ENCODE results near the gene SLC16A3. TPM values are rescaled to one million over a fixed set of nuclear protein-coding genes. Genes with fewer than 3 reads are reported as not detected.

The SLC16A3 gene
- total and polyA plus RNA-seq, 9 of the 15 experiments (the other 6 are each of a cell fraction or from before 2014, with no cell fraction given): 0.11 to 5.4 (median 1.2) TPM; not detected in 2

DNA sequence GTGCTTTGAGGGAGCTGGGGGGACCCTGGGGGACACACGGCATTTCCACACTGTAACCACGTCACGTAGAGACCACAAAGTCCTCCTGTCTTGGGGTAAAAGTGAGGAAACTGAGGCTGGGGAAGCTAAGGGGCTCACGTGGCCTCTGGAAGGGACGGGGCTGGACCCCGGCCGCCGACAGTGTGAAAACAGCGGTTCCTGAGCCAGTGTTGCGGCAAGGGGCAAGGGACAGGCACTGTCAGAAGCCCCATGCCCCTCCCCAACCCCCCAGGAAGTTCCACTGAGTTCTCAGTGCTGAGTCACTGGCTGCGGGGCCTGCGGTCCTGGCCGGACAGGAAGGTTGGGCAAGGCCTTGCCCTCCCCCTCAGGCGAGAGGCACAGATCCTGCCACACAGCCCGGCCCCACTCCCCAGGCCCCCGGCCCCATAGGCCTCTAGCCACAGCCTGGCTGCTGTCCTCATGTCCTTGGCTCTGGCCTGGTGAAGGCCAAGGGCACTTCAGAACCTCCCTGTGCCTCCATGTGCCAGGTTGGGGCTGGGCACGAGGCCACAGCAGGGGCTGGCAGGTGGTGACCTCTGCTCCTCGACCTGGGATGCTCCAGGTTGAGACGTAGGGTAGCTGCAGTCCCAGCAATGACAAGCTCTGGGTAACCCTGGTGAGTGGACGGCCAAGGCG lies 11.2 kb upstream of the SLC16A3 start (continued):
- TF ChIP-seq, protein P1, sequence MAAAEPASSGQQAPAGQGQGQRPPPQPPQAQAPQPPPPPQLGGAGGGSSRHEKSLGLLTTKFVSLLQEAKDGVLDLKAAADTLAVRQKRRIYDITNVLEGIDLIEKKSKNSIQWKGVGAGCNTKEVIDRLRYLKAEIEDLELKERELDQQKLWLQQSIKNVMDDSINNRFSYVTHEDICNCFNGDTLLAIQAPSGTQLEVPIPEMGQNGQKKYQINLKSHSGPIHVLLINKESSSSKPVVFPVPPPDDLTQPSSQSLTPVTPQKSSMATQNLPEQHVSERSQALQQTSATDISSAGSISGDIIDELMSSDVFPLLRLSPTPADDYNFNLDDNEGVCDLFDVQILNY (CRISPR knock-in tag; IDR thresholded peaks at IDR 0.05): no peak
- TF ChIP-seq ZBTB7A (IDR thresholded peaks at IDR 0.05; ENCODE audit: borderline replicate concordance, control insufficient read depth, low read depth, low read length): peak; percentile 66; the same call in 1 of the 2 replicates
- peak; percentile 51; the same call in 1 of the 2 replicates for TF ChIP-seq SMARCE1 (IDR thresholded peaks at IDR 0.05)
- TF ChIP-seq NR2C2 (CRISPR knock-in tag; IDR thresholded peaks at IDR 0.05): no peak
- TF ChIP-seq NR2C2 (tag; IDR thresholded peaks at IDR 0.05): peak; percentile 66
- TF ChIP-seq MEF2D (tag; conservative IDR thresholded peaks at IDR 0.05; ENCODE audit: low read depth): 0 out of 2 replicates have a peak, but pooled peaks have one; percentile 38
- peak; percentile 60; the same call in 1 of the 2 replicates for TF ChIP-seq BACH1 (tag; IDR thresholded peaks at IDR 0.05)
- TF ChIP-seq HMGN3 (IDR thresholded peaks at IDR 0.05; ENCODE audit: borderline replicate concordance, extremely low read depth, insufficient read length, low read depth, low read length): peak; percentile 25
- TF ChIP-seq DDX20 (tag; IDR thresholded peaks at IDR 0.05; ENCODE audit: low read depth): no peak
- TF ChIP-seq RNF2 (IDR thresholded peaks at IDR 0.05): peak; percentile 87; the same call in 1 of the 2 replicates
- peak; percentile 25; the same call in 1 of the 2 replicates for TF ChIP-seq RBFOX2 (IDR thresholded peaks at IDR 0.05; ENCODE audit: low read depth, low read length)
- TF ChIP-seq SP2 (IDR thresholded peaks at IDR 0.05; ENCODE audit: extremely low read depth, low read depth, low read length, poor library complexity, severe bottlenecking): no peak
- TF ChIP-seq HIVEP1 (CRISPR knock-in tag; IDR thresholded peaks at IDR 0.05): peak; percentile 31; the same call in 1 of the 2 replicates
- no peak for TF ChIP-seq NR4A1 (CRISPR knock-in tag; IDR thresholded peaks at IDR 0.05)
- TF ChIP-seq NR4A1 (tag; IDR thresholded peaks at IDR 0.05): peak; percentile 7; the same call in 1 of the 2 replicates
